Endothelial cell of umbilical vein (primary cell): ENCODE data around the gene SPRN. TPM values are rescaled to one million over a fixed set of nuclear protein-coding genes. Genes with fewer than 3 reads are reported as not detected.

Experiments
- BruUV-seq: library from RNA; stranded (reverse); fragments of 400-500 nt; replicated peaks from 2 replicates; lab custom pipeline; 2021; lab: Mats Ljungman, UMichigan
- CTCF ChIA-PET: fragments of 300-600, 350-600 bp; sonication (Branson Sonifier 250); formaldehyde crosslinking; loops from one replicate; lab custom pipeline; 2021; ENCODE audit warnings: antibody characterized with exemption, inconsistent platforms; lab: Charles Lee
- POLR2A ChIA-PET: fragments of 300-600, 350-600 bp; sonication (Branson Sonifier 250); formaldehyde crosslinking; loops from one replicate; lab custom pipeline; 2021; ENCODE audit warnings: antibody characterized with exemption, inconsistent platforms; lab: Charles Lee
- DNase-seq: peaks from one replicate; pipeline ENCODE4 v3.0.0-alpha.2; 2011; ENCODE audit warnings: low read depth, low spot score
- FAIRE-seq: peaks from 2 replicates; lab custom pipeline; 2011; peaks lifted over from hg19 to GRCh38; lab: Jason Lieb, UNC
- H2AFZ ChIP-seq: 2 replicates; pipeline ENCODE4 v1.6.0; 2012; ENCODE audit warnings: low read depth, low read length, control low read depth, inconsistent platforms
- H3K27ac ChIP-seq: 2 replicates; pipeline ENCODE4 v1.5.1; 2011; ENCODE audit warnings: low read depth, mild to moderate bottlenecking, control low read depth, low read length, moderate library complexity; ENCODE audit not compliant: insufficient read depth
- H3K27me3 ChIP-seq, 2 experiments: 2 replicates each; pipeline versions ENCODE4 v1.6.0 to v1.6.1; 2011; ENCODE audit warnings: low read length in 2 of 2, mixed read lengths in 1 of 2; ENCODE audit not compliant: control insufficient read depth in 2 of 2, insufficient read depth in 2 of 2
- H3K36me3 ChIP-seq, 2 experiments: 2 replicates in 1 of 2; 3 replicates in 1 of 2; pipeline ENCODE4 v1.5.1; 2011; ENCODE audit warnings: low read length in 2 of 2, mild to moderate bottlenecking in 1 of 2, moderate library complexity in 1 of 2; ENCODE audit not compliant: control insufficient read depth in 2 of 2, insufficient read depth in 2 of 2; ENCODE audit errors: extremely low read depth in 1 of 2
- H3K4me1 ChIP-seq: 3 replicates; pipeline ENCODE4 v1.5.1; 2011; ENCODE audit warnings: mild to moderate bottlenecking, low read length; ENCODE audit not compliant: control insufficient read depth, insufficient read depth; ENCODE audit errors: extremely low read depth
- H3K4me2 ChIP-seq: 2 replicates; pipeline ENCODE4 v1.6.1; 2011; ENCODE audit warnings: low read length, control low read depth, mixed read lengths; ENCODE audit not compliant: insufficient read depth
- H3K4me3 ChIP-seq, 3 experiments: fragments of 200-600 bp in 1 of 3; sonication (generic), shearing (Covaris generic) in 1 of 3; replicated peaks in 1 of 3; 2 replicates each; pipeline ENCODE4 v1.5.1; 2011 to 2016; ENCODE audit warnings: control low read depth in 3 of 3, low read length in 3 of 3, mild to moderate bottlenecking in 2 of 3, inconsistent platforms in 1 of 3, low read depth in 1 of 3, moderate library complexity in 1 of 3; ENCODE audit not compliant: insufficient read depth in 1 of 3
- H3K79me2 ChIP-seq: 2 replicates; pipeline ENCODE4 v1.6.0; 2012; ENCODE audit warnings: low read length, inconsistent platforms; ENCODE audit not compliant: control insufficient read depth, insufficient read depth
- H3K9ac ChIP-seq: replicated peaks from 2 replicates; pipeline ENCODE3; 2011; ENCODE audit warnings: low read length, control low read depth; ENCODE audit not compliant: insufficient read depth; ENCODE audit errors: extremely low read depth
- H3K9me1 ChIP-seq: replicated peaks from 3 replicates; pipeline ENCODE4 v1.6.0; 2011; ENCODE audit warnings: mild to moderate bottlenecking, low read length; ENCODE audit not compliant: control insufficient read depth, insufficient read depth; ENCODE audit errors: extremely low read depth
- H3K9me3 ChIP-seq: replicated peaks from 2 replicates; pipeline ENCODE4 v1.5.1; 2012; ENCODE audit warnings: low read length, inconsistent platforms; ENCODE audit not compliant: control insufficient read depth, insufficient read depth
- H4K20me1 ChIP-seq: replicated peaks from 2 replicates; pipeline ENCODE3; 2011; ENCODE audit warnings: mild to moderate bottlenecking, low read length; ENCODE audit not compliant: control insufficient read depth, insufficient read depth; ENCODE audit errors: extremely low read depth
- EZH2 ChIP-seq: IDR thresholded peaks from 2 replicates; pipeline ENCODE4 v1.6.1; 2012; ENCODE audit warnings: borderline replicate concordance, low read depth, mild to moderate bottlenecking, moderate library complexity, low read length, inconsistent platforms; ENCODE audit not compliant: severe bottlenecking
- FOS ChIP-seq: IDR thresholded peaks from 2 replicates; pipeline ENCODE4 v1.6.1; 2011; ENCODE audit warnings: mild to moderate bottlenecking, low read length, moderate library complexity, borderline replicate concordance; ENCODE audit not compliant: insufficient read depth
- GATA2 ChIP-seq: IDR thresholded peaks from 2 replicates; pipeline ENCODE4 v1.7.0; 2011; ENCODE audit warnings: low read depth, mild to moderate bottlenecking, moderate library complexity, mixed read lengths, low read length; ENCODE audit not compliant: insufficient read length, insufficient read depth
- JUN ChIP-seq: IDR thresholded peaks from 2 replicates; pipeline ENCODE4 v1.6.1; 2011; ENCODE audit warnings: borderline replicate concordance, low read depth; ENCODE audit not compliant: insufficient read length, insufficient read depth
- MYC ChIP-seq: IDR thresholded peaks from one replicate; pipeline ENCODE4 v1.6.1; 2011; ENCODE audit warnings: mild to moderate bottlenecking, low read depth, low read length
- POLR2A ChIP-seq: IDR thresholded peaks from 2 replicates; pipeline ENCODE4 v1.6.1; 2012; ENCODE audit warnings: low read depth, mild to moderate bottlenecking, control low read depth, low read length
- POLR2AphosphoS5 ChIP-seq: IDR thresholded peaks from 2 replicates; pipeline ENCODE4 v1.6.1; 2012; ENCODE audit warnings: low read depth, mild to moderate bottlenecking, control low read depth, low read length, moderate library complexity; ENCODE audit not compliant: insufficient read depth
- dilution Hi-C: fragments of 300-500 bp; cut with MboI; formaldehyde crosslinking; loops from one replicate; pipeline ENCODE4 v1.15.0; 2019; ENCODE audit warnings: low sequenced_read_pairs; ENCODE audit not compliant: extremely low pct_ligation_motif_present
- intact Hi-C: fragments of 100-400 bp; cut with micrococcal nuclease; formaldehyde crosslinking; loops from one replicate; pipeline ENCODE4 v1.10.0; 2022
- polyA plus RNA-seq, 4 experiments: library from polyadenylated mRNA; depleted of rRNA in 3 of 4; stranded (reverse) in 3 of 4; unstranded in 1 of 4; fragments of >200 nt; gene quantifications; 2 replicates each; pipeline versions ENCODE4 v1.2.1 to v1.2.3, GENCODE V29; 2011 to 2012; ENCODE audit warnings: missing spikeins in 1 of 4
- total RNA-seq: library from RNA; stranded (reverse); gene quantifications from 2 replicates; pipeline ENCODE4 v1.2.3, GENCODE V29; 2021
- TF ChIP-seq, protein P1 (sequence below), 2 donors: IDR thresholded peaks; 1 replicate in 1 of 2; 2 replicates in 1 of 2; pipeline ENCODE4 v1.5.1; 2011; ENCODE audit warnings: low read length in 2 of 2, mild to moderate bottlenecking in 2 of 2, moderate library complexity in 2 of 2, control low read depth in 1 of 2, inconsistent platforms in 1 of 2, low read depth in 1 of 2; ENCODE audit not compliant: insufficient read depth in 1 of 2; ENCODE audit errors: extremely low read depth in 1 of 2
- TF ChIP-seq, protein P2 (sequence below): IDR thresholded peaks from 2 replicates; pipeline ENCODE4 v1.6.1; 2011; ENCODE audit not compliant: insufficient read depth, insufficient read length

SPRN gene
- total and polyA plus RNA-seq, 2 donors (not counting 3 experiments of a cell fraction or from before 2014, with no cell fraction given): 0.13 TPM; not detected in 1

GRCh38 chr10:133397938-133398337, 26.5 kb downstream of the SPRN start:
- DNase-seq (no peak), FAIRE-seq (no peak)
- TF ChIP-seq, protein P1, sequence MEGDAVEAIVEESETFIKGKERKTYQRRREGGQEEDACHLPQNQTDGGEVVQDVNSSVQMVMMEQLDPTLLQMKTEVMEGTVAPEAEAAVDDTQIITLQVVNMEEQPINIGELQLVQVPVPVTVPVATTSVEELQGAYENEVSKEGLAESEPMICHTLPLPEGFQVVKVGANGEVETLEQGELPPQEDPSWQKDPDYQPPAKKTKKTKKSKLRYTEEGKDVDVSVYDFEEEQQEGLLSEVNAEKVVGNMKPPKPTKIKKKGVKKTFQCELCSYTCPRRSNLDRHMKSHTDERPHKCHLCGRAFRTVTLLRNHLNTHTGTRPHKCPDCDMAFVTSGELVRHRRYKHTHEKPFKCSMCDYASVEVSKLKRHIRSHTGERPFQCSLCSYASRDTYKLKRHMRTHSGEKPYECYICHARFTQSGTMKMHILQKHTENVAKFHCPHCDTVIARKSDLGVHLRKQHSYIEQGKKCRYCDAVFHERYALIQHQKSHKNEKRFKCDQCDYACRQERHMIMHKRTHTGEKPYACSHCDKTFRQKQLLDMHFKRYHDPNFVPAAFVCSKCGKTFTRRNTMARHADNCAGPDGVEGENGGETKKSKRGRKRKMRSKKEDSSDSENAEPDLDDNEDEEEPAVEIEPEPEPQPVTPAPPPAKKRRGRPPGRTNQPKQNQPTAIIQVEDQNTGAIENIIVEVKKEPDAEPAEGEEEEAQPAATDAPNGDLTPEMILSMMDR (IDR thresholded peaks at IDR 0.05; ENCODE audit: extremely low read depth in 1 of 2, insufficient read depth in 1 of 2, low read depth in 1 of 2, low read length in 2 of 2): no peak
- TF ChIP-seq FOS: no peak
- dilution Hi-C loops: no loop called here
- Histone ChIP-seq H3K27ac (no peak overlapping the region), H3K36me3 (peaks cover 11 to 26% of the 10 kb centered on the region in 2 experiments), H3K4me2 (no peak overlapping the region), H4K20me1 (no peaks in the 10 kb centered on the region), H3K9me1 (no peaks in the 10 kb centered on the region), H3K4me3 (no peak overlapping the region), H3K27me3 (no peaks in the 10 kb centered on the region), H3K9me3 (no peaks in the 10 kb centered on the region), H3K9ac (no peak overlapping the region), H3K79me2 (peaks cover 33% of the 10 kb centered on the region), H3K4me1 (peaks cover 4% of the 10 kb centered on the region), H2AFZ (no peak overlapping the region)
- BruUV-seq: no TSS peak
- ChIA-PET POLR2A (no interaction called here), CTCF (no interaction called here)
- intact Hi-C loops: no loop called here

GRCh38 chr10:133396035-133396624, 28.3 kb downstream of the SPRN start:
- CTCF ChIA-PET: no interaction called here
- intact Hi-C loops: no loop called here

More at GRCh38 chr10:133396035-133396624, 28.3 kb downstream of the SPRN start:
- no peak overlapping the region for H3K4me3 ChIP-seq
- H3K4me2 ChIP-seq: no peak overlapping the region
- no peaks in the 10 kb centered on the region for H3K9me3 ChIP-seq
- TF ChIP-seq POLR2AphosphoS5 (no peak), EZH2 (no peak), MYC (no peak), FOS (no peak), GATA2 (no peak), POLR2A (no peak), JUN (no peak)
- TF ChIP-seq, protein P2, sequence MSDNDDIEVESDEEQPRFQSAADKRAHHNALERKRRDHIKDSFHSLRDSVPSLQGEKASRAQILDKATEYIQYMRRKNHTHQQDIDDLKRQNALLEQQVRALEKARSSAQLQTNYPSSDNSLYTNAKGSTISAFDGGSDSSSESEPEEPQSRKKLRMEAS: no peak
- TF ChIP-seq, protein P1 (IDR thresholded peaks at IDR 0.05; ENCODE audit: extremely low read depth in 1 of 2, insufficient read depth in 1 of 2, low read depth in 1 of 2, low read length in 2 of 2): no peak
- POLR2A ChIA-PET: no interaction called here
- no peaks in the 10 kb centered on the region for H3K9me1 ChIP-seq
- peaks cover 4% of the 10 kb centered on the region for H3K4me1 ChIP-seq
- H4K20me1 ChIP-seq: no peaks in the 10 kb centered on the region
- FAIRE-seq: peak; percentile 57
- dilution Hi-C loops: no loop called here
- DNase-seq: no peak
- H3K79me2 ChIP-seq: peaks cover 33% of the 10 kb centered on the region
- no peak overlapping the region for H3K27ac ChIP-seq
- no peak overlapping the region for H2AFZ ChIP-seq
- peaks cover 11 to 15% of the 10 kb centered on the region in 2 experiments for H3K36me3 ChIP-seq
- H3K27me3 ChIP-seq: no peaks in the 10 kb centered on the region
- no TSS peak for BruUV-seq
- no peak overlapping the region for H3K9ac ChIP-seq
